NK-92 treated with Interleukin-12 subunit alpha and Interleukin-12 subunit beta, amount 100 ng/mL, for 24 hours (cell line): ENCODE measurements around the gene ZFYVE27.
A peak's percentile ranks its signal among the peaks of the same experiment; 100 is the strongest.

Experiments used
- DNase-seq: peaks from one replicate; lab custom pipeline; 2025; lab: John Stamatoyannopoulos, UW

Gene ZFYVE27

DNA sequence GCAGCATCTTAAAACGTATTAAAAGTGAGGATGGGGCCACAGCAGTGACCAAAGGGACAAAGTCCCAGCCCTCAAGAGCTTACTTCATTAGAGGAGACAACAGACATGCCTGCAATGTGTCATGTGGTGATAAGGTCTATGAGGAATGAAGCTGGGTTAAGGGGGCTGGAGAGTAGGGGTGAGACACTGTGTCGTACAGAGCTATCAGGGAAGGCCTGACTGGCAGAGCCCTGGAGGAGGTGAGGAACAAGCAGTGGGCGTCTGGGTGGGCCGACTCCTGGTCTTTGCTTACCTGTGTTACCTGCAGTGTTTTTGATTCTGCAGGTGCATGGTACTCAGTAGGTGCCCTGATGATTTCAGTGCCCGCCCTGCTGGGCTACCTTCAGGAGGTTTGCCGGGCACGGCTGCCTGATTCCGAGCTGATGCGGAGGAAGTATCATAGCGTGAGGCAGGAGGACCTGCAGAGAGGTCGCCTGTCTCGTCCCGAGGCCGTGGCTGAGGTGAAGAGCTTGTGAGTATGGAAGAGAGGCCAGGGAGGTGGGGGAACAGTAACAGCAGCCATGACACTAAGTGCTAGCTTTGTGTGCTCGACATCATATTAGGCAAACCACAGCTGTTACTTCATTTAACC is 7.6 kb downstream of the ZFYVE27 start:
- no peak for DNase-seq

DNA sequence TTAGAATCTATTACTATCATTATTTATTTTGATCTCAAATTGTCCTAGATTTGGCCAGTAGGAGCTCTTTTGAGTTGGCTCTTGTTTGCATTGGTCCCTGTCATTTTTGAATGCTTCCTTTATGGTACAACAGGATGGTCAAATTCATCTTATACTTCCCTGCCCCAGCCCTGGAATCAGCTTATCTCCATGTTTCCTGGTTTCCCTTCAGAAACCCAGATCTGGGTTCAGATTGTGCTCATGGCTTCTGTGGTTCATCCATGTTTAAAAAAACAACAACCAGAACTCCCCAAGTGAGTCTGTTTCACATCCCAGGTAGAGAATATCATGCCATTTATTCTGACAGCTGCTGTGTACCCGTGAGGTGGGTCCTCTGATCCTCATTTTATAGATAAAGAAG is 10.6 kb downstream of the ZFYVE27 start:
- DNase-seq: no peak

GRCh38 chr10:97748116-97748515 is 11.2 kb downstream of the ZFYVE27 start:
- DNase-seq: no peak

GRCh38 chr10:97752956-97753355 is 16.0 kb downstream of the ZFYVE27 start:
- DNase-seq: no peak

- no peak for DNase-seq
Measured at GRCh38 chr10:97754726-97755125, 17.8 kb downstream of the ZFYVE27 start.

DNA sequence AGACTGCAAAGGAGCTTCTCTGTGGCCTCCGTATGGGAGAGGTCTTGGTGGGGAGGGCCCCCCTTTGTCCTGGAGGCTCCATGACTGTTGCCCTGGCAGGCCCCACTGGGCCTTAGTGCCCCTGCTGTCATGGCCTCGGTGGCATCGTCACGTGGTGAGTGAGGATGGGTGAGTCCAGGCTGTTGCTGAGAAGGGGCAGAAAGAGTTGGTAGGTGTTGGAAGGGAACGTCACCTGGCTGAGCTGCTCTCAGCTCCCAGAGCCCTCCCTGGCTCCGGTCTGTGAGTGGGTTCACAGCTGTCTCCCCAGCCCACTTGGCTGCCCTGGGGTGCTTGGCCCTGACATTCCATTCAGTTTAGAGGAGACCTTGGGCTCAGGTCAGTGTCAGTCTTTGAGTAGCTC is 18.8 kb downstream of the ZFYVE27 start:
- no peak for DNase-seq

DNA sequence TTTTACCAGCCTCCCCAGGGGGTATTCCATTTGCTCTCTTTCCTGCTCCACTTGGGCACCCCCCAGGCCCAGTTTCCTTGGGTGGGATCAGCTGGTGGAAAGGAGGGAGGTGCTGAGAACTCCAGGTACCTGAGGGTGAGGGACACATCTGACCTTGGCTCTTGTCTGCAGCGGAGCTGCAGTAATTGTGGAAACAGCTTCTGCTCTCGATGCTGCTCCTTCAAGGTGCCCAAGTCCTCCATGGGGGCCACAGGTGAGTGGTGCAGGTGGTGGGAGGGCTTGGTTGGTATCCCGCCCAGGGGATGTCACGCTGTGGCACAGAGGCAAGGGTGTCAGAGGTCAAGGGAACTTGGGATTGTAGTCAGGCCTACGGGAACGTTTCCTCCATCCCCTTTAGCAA is 20.5 kb downstream of the ZFYVE27 start:
- DNase-seq: no peak

DNA sequence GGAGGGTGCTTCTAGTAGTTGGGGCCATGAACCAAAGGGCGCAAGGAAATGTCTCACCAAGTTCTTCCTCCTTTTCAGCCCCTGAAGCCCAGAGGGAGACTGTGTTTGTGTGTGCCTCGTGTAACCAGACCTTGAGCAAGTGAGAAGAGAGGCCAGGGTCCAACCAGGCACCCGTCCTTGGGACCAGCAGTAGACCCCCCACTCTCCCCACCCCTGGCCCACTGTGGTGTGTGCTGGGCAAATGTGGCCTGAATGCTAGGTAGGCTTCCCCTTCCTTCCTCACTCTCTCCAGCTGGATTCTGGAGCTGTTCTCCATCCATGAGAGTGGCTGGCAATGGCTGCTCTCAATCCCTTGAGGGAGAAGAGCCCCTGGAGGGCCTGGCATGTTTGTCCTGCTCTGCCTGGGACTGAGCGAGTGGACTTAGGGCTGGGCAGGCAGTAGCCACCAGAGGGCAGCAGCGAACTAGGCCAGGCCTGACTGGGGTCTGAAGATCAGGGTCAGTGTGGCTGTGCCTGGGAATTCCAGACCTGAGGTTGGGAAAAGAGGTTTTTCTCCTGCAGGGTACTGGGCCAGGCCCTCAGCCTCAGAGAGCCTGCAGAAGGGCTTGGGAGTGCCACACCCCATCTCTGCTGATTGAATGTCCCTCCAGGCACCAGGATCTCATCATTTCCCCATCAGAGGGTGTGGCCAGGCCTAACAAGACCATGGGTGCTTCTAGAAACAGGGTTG is 22.4 kb downstream of the ZFYVE27 start:
- DNase-seq: peak; percentile 7

DNA sequence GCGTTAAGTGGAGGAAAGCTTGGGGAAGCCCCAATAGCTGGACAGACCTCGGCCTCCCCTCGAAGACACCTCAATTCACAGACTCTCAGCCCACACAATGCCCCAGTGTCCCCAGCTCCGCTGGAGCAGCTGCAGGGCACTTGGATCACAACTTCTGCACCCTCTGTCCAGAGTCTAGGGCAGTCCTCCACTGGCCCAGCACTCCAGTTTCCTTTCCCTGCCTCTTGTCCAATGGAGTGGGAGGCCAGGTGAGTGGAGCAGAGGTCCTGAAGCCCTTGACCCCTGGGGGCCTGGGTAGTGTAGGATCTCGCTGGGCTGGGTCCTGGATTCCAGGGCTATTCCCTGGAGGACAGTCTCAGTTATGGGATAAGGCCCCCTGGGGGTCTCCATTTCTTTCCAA is 23.0 kb downstream of the ZFYVE27 start:
- DNase-seq: no peak

DNA sequence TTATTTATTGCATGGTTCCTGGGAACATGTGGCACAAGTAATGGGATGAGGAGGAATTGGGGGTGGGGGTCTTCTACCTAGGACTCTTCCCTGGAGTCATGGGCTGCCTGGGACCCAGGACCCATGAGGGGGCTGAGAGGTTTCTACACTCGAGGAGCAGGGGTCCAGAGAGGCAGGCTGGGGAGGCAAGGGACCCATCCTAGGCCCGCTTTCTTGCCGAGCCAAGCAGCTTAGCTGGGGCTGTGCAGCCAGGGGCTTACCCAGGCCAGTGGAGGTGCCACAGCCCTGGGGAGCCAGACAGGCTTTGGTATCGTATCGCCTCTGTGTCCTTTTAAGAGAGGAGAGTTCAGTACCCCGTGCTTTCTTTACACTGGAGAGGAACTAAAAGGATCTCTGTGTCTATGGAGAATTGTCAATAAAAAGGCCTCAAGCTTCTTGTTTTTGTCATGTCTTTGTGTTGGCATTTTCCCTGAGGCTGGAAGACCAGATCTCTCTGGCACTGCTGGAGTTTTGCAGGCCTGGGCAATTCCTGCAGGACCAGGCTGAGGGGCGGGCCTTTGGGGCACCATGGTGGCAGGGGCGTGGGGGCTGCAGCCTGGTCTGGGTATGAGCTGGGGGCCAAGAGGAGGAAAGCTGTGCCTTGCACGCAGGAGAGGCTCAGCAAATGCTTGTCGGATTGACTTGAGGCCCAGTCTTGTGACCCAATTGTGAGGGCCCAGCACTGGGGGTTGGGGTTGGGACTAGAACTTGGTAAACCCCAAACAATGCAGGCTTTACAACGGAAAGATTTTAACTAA is 23.7 kb downstream of the ZFYVE27 start:
- no peak for DNase-seq

DNA sequence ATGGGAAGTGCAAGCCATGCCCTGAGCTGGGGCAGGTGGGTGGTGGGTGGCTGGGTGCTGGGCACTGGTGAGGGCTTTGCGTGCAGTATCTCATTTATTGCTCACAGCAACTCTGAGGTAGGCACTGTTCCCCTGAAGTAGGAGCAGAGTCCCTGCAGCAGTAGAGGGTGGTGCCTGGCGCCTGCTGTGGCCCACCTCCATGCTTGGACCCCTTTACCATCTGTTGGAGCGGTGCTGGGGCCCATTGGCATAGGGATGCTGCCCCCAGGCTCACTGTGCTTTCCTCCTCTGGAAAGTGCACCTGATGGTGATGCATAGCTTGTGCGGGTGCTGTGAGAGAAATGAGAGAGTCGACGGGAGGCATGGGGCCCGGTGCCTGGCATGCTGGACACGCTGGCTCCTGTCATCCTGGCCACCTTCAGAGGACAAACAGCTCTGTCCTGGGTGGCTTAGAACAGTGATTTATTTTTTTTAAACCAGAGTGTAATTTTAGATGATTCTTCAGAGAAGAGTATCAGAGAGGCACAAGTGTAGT is 24.5 kb downstream of the ZFYVE27 start:
- no peak for DNase-seq

DNA sequence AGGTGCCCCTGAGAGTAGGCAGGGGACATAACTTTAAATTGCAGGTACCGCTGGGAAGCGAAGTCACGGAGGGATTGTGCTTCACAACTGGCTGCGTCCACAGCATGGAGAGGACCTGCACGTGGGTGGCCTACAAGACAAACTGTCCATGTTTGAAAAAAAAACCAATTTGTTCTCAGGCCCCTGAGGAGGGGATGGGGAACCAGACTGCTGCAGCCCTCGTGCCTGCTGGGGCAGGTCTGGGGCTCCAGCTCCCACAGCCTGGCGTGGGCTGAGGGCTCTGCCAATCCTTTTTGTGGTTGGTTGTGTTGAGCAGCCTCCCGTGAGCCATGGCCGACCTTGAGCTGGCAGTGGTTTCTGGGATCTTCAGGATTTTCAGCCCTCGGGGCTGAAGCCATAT is 25.1 kb downstream of the ZFYVE27 start:
- DNase-seq: no peak

GRCh38 chr10:97762816-97763215 is 25.9 kb downstream of the ZFYVE27 start:
- DNase-seq: no peak

DNA sequence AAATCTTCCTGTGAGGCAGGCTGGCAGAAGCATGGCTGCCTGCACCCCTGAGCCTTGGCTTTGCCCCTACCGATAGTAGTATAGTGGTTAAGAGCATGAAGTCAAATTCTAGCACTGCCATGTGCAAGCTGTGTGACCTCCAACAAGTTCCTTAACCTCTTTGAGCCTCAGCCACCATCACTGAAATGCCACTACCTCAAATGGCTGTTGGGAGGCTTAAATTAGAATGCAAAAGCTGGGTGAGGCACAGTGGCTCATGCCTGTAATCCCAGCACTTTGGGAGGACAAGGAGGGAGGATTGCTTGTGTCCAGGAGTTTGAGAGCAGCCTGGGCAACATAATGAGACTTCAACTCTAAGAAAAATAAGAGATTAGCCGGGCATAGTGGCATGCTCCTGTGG is 26.5 kb downstream of the ZFYVE27 start:
- DNase-seq: no peak

DNA sequence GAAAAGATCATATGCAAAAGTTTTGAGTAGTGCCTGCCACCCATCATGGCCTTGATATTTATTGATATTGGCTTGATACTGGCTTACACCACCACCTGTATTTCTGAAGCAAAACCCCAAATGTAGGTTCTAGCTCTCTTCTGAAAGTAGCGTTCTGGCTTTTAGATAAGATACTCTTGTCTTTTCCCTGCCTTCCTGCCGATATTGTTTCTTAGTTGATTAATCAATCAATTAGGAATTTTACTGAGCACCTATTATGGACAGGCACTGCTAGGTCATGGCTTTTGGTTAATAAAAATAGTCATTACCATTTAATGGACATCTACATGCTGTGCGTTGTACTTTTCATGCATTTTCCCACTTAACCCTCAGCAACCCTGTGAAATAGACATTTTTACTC is 27.0 kb downstream of the ZFYVE27 start:
- DNase-seq: no peak

DNA sequence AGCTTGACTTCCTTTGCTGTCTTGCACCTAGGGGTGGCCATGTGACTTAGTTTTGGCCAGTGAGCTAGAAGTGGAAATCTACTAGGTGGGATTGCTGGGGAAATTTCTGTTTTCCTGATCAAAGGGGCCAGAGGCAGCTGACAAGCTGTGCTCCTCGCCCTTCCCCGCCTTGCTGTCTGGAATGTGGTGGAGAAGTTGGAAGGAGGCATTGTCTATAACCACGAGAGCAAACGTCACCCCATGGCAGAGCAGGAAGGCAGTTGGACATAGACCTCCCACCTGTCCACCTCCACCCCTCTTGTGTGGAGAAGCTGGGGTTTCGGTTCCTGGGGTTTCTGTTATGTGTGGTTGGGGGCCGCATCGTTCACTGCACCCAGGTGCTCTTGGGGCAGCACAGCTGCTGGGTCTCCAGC is 27.6 kb downstream of the ZFYVE27 start:
- no peak for DNase-seq

GRCh38 chr10:97765201-97765600 is 28.3 kb downstream of the ZFYVE27 start:
- DNase-seq: no peak

GRCh38 chr10:97766106-97766810 is 29.3 kb downstream of the ZFYVE27 start:
- no peak for DNase-seq

DNA sequence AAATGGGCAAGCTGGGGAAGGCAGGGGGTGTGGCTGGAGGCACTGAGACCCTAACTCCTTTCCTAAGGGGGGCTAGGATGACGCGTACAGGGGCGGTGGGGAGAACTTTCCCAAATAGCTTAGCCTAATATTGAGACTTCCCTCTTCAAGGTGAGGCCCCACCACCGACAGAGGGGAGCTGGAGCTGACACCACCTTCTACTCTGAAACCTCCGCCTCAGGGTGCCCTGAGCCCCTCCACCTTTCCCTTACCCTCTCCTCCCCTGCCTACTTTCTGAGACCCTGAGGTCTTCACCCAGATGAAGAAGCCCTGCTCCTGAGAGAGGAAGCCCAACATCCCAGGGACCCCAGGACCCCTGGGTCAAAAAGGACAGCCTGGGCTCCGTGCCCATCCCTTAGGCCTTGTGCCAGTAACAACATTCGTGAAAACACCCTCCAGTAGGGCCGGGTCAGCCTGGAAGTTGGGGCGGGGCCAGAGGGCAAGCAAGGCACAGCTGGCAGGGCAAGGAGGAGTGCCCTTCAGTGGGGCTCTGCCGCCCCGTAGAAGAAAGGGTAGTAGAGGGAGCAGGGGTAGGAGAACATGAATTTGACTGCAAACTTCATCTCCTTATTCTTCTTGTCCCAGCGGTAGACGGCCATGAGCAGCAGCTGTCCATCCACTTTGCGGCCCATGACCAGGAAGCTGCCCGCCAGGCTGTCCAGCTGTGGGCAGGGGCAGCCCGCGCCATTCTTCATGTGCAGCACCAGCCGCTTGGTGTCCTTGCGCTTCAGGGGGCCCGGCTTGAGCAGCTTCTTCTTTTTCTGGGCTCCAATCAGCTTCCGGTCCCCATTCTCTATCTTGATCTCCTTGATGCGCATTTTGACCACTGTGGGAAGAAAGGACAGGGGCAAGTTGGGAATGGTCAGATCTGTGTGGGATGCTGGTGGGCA is 30.3 kb downstream of the ZFYVE27 start:
- DNase-seq: no peak

DNA sequence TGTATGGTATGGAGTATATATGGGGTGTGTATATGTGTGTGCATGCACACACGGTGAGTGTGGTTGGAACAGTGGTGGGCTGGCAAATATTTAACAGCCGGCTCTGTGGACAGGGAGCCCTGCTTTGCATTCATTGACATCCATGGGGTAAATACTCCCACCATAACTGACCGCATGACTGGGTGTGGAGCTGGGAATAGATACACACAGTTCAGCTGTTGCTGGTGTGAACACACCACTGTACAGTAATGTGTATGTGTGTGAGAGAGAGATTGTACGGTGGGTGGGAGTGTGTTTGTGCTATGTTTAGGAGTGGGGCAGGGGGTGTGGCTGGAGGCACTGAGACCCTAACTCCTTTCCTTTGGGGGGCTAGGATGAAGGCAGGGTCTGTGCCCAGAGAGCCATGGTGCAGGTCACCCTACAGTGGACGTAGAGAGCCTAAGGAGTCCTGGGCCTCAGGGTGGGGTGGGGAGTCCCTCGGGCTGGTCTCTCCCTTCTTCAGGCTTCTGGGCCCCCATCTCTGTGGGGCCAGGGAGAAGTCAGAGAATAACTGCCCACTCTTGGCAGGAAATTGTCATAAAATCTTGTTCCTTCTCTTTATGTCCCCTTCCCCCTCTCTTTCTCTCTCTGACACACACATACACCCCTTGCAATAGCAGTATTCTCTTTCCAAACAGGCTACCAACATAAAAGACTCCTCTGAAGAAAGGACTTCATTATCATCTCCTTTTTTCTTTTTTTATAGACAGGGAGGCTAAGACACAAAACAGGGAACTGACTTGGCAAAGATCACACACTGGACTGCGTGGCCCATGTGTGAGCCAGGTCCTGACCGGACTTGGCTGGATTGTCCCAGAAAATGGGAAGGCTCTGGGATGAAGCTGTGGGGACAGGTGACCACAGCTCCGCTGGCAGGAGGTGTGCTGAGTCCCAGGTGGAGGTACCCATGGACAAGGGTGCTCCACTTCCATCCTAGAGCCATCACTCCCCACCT is 31.7 kb downstream of the ZFYVE27 start:
- DNase-seq: no peak
